Ammon's horn (tissue), 1 donor: ENCODE data around the gene GPS2.

ENCODE experiments used
- DNase-seq: peaks from one replicate; pipeline ENCODE4 v3.0.0-alpha.2; 2016; ENCODE audit warnings: low spot score

Gene GPS2

GRCh38 chr17:7293159-7293558 lies 22.0 kb downstream of the GPS2 start:
- no peak for DNase-seq

DNA sequence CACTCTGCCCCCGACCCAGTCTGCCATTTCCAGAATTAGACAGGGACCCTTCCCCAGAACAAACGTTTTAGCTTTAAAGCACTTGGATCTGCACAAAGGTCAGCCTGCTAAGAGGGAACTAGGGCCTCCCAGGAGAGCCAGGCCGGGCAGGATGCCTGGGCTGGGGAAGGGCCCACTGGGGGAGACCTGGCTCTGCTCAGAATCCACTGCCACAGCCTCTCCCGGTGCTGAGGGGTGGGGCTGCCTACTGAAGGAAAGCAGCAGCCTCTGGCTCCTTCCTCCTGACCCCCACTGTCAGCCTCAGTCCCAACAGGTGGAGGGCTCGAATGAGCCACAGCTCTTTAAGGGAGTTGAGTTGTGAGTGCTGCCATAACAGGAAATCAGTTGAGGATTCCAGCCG lies 22.4 kb downstream of the GPS2 start:
- no peak for DNase-seq

DNA sequence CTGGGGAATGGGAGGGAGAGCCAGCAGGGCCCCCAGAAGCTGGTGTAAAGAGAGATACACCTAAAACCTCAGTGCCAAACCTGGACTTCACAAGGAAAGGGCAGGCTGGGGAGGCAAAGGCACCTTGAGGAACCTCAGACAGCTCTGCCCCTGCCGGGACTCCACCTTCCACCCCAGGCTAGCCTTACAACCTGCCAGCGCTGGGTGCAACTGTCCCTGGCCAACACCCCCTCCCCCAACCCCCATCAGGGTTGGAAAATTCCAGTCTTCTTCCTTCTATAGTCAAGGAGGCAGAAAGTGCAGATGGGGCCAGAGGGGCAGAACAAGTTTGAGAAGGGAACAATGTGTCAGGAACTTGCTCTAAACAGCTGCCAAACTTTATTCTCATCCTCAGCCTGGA lies 23.0 kb downstream of the GPS2 start:
- no peak for DNase-seq

- no peak for DNase-seq
Measured at GRCh38 chr17:7290685-7291084, 24.5 kb downstream of the GPS2 start.

DNA sequence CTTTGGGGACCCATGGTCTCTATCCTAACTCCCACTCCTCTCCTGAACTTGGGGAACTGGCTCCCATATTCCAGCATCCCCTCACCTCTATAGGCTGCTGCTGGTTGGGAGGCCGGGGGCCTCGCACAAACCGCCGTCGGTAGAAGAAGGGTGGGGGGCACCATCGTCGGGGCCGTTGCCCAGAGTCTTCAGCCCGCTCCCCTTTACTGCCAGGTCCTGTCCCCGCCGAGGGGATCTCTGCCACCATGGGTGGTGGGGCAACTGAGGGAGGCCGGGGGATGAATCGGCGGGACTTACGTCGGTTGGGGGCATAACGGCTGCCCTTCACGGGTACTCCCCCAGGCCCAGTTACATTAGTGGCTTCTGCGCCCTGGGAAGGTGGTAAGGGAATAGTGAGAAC lies 25.0 kb downstream of the GPS2 start:
- no peak for DNase-seq

DNA sequence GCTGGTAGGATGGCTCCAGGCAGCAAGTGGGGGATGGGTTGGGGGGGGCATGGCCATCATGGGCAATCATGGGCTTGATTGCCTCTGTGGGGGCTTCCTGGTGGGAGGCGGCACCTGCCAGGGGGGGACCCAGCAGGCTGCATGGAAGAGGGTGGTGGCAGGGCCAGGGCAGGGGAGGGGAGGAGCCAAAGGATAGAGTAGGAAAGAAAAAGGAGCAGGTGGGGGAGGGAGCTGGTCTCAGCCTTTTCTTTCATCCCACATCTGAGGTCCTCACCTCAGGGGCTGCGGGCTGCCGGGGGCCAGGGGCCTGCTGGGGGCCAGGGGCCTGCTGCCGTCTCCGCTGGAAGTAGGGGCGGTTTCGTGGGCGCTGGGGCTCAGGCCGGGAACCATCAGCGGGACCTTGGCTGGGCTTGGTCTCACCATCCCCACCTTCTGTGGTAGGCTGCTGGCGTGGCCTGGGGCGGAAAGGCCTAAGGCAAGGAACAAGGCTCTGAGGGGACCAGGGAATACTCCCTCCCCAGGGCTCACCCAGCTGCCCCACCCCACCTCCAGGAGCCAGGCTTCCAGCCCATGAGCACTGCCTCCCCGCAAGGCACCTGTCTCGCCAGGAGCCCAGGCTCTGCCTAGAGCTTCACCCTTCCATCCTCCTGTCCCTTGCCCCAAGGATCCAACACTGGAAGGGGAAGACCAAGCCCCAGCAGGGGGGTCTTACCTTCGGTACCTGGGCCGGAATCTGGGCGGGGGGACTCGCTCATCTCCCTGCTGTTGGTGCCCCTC lies 25.7 kb downstream of the GPS2 start:
- no peak for DNase-seq

DNA sequence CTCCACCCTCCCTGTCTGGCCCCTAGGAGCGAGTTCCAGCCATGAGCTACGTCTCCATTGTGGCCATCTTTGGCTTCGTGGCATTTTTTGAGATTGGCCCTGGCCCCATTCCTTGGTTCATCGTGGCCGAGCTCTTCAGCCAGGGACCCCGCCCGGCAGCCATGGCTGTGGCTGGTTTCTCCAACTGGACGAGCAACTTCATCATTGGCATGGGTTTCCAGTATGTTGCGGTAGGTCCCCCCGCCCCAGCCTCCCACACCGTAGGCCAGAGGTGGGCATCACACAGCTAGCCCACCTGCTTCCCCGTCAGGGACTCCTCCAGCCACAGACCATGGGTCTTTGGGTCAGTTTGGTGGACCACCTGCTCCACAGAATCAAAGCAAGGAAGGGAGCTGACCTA lies 29.5 kb downstream of the GPS2 start:
- no peak for DNase-seq

DNA sequence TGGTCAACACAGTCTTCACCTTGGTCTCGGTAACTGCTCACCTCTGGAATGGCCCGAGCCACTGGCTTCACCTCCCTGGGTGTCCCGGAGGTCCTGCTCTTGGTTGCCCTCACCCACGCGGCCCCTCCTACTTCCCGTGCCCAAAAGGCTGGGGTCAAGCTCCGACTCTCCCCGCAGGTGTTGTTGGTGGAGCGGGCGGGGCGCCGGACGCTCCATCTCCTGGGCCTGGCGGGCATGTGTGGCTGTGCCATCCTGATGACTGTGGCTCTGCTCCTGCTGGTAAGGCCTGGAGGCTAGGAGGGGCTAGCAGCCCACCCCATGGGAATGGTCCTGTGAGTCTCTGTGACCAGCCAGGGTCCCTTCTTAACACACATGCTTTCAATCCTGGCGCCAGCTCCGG lies 30.2 kb downstream of the GPS2 start:
- DNase-seq, result no peak

DNA sequence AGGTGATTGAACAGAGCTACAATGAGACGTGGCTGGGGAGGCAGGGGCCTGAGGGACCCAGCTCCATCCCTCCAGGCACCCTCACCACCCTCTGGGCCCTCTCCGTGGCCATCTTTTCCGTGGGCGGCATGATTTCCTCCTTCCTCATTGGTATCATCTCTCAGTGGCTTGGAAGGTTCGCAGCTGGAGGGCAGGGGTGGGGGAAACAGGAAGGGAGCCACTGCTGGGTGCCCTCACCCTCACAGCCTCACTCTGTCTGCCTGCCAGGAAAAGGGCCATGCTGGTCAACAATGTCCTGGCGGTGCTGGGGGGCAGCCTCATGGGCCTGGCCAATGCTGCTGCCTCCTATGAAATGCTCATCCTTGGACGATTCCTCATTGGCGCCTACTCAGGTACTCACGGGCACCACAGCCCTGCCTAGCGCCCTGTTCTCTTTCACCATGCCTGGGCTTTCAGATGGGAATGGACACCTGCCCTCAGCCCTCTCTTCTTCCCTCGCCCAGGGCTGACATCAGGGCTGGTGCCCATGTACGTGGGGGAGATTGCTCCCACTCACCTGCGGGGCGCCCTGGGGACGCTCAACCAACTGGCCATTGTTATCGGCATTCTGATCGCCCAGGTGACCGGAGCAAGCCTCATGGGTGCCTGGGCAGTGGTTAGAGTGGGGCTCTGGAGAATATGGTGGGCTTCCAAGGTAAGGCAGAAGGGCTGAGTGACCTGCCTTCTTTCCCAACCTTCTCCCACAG lies 31.5 kb downstream of the GPS2 start:
- DNase-seq, result no peak

GRCh38 chr17:7282752-7283321 lies 32.3 kb downstream of the GPS2 start:
- DNase-seq, result no peak

DNA sequence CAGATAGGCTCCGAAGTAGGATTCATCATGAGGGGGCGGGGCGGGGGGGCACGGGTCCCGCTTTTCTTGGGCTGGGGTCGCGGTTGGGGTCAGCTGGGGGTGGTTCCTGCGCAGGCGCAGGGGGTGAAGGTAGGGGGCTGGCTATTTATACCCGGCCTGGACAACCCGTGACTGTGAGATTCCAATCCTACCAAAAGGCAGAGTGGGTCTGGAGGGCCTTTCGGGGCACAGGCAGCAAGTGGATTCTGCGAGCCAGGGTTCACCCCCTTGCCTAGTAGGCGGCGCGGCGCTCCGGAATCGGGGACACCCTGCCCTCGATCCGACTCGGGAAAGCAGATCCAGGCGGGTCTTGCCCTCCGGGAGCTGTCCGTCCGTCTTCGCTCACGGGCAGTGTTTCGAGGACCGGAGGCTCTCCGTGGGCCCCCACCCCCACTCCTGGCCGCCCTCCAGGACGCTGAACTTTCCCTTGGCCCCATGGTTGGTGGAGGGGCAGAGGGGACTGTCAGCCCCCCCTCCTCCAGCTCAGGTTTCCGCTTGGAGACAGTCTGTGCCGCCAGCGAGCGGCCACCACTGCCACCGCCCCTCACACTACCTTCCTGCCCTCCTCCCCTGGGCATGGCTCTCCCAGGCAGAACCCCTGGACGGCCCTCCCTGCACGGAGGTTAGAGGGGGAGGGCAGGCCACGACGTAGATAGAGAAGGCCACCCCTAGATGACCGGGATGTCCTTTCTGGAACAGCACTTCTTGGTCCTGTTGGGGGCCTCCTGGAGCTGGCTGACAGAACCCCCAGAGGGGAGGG lies 33.0 kb downstream of the GPS2 start:
- DNase-seq, result no peak

DNA sequence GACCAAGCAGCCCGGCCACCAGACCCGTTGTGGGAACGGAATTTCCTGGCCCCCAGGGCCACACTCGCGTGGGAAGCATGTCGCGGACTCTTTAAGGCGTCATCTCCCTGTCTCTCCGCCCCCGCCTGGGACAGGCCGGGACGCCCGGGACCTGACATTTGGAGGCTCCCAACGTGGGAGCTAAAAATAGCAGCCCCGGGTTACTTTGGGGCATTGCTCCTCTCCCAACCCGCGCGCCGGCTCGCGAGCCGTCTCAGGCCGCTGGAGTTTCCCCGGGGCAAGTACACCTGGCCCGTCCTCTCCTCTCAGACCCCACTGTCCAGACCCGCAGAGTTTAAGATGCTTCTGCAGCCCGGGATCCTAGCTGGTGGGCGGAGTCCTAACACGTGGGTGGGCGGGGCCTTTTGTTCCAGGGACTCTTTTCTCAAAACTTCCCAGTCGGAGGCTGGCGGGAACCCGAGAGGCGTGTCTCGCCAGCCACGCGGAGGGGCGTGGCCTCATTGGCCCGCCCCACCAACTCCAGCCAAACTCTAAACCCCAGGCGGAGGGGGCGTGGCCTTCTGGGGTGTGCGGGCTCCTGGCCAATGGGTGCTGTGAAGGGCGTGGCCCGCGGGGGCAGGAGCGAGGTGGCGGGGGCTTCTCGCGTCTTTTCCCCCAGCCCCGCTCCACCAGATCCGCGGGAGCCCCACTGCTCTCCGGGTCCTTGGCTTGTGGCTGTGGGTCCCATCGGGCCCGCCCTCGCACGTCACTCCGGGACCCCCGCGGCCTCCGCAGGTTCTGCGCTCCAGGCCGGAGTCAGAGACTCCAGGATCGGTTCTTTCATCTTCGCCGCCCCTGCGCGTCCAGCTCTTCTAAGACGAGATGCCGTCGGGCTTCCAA lies 33.8 kb downstream of the GPS2 start, which contains the start of gene SLC2A4:
TSS of gene SLC2A4 (plus strand) at position 645 of the 879 bp plus-strand sequence. CDS start at position 862, 217 bp downstream.
- DNase-seq, result peak; percentile 83

DNA sequence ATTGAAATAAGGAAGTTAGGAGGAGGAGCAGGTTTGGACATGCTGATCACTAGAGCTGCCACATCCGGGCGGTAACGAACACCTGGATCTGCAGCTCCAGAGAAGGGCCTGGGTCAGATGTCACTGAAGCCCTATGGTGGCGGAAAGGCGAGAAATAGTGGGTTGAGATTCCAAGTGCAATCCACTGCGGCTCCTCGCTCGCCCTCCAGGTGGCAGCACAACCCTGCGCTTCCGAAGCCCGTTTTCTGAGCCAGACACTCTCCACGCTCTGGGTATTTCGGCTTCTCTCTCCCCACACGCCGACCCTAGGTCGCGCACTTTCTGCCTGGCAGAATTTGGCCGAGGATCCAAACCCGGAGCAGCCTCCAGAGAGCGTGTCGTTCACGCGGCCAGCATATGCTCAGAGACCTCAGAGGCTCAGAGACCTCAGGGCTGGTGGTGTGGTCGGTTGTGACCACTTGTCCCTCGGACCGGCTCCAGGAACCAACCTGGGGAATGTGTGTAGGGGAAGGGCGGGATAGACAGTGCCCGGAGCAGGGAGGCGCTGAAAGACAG lies 34.6 kb downstream of the GPS2 start:
- DNase-seq, result peak; percentile 89

- no peak for DNase-seq
Measured at GRCh38 chr17:7279448-7279847, 35.7 kb downstream of the GPS2 start.

GRCh38 chr17:7266784-7267183 lies 48.4 kb downstream of the GPS2 start:
- no peak for DNase-seq

GRCh38 chr17:7263801-7264078 lies 51.4 kb downstream of the GPS2 start:
- DNase-seq, result no peak

DNA sequence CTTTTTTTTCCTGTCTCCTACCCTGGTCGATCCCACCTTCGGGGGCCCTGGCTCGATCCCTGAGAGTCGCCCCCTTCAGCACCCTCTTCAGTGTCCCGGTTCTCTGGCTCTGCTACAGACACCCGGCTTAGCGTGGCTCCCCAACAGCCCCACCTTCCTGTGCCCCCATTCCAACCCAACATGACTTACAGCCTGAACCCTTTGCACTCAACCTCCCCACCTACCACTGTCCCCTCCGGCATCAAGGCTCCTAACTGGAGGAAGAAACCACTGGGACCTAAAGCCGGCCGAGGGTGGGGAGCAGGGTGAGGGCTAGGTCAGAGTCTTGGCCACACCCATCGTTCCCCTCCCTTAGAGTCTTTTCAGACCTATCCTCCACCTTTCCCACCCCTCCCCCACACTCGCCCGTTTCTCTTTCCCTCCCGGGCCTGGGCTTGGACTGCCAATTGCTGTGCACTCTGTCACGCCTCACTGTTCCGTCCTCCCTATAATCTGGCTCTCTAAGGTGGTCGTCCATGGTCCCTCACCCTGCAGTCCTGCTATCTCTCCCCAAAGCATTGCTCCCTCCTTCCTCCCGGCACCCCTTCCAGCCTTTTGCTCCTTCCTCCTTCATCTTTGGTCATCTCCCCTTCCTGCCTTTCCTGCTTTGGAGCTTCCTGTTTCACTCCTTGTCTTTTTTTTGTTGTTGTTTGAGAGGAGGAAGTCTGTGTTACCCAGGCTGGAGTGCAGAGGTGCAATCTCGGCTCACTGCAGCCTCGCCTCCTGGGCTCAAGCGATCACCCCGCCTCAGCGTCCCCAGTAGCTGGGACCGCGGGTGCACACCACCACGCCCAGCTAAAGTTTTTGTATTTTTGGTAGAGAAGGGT lies 52.0 kb downstream of the GPS2 start:
- no peak for DNase-seq
